ENCODE results near the gene CEP250.
"Not testable (repeated sequence)": the region's sequence is repeated elsewhere in the genome, so short reads cannot be mapped to it uniquely, and the experiment has no call there.

CEP250 gene

DNA sequence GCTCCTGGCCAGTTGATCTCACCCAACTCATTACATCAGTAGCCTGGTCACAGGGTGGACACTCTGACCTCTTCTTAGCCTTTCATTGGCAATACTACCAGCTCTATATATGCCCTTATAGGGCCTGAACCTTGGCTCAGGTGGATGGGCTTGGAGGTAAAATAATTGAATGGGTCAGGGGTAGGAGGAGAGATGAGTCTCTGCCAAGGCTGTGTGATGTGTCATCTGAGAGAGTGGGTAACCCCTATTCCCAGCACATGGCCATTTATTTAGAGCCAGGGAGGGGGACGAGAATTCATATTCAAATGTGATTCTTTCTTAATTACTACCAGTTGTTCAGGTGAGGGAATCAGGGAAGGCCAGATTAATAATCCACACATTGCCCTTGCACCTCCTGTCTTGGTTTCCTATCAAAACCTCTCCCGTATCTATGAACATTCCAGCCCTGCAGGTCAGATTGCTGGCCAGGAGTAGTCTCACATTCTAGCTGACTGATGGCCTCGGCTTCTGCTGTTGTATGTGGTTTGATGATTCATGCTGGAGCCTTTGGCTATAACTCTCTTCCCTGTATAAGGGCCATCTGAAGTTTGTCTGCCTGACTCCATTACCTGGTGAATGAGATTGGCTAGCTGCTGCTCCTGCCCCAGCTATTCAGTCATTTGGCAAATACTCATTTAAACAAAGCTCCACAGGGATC, 60.7 kb downstream of the CEP250 start:
- H3K36me3 Mint-ChIP-seq: peaks cover 2% of the 10 kb centered on the region
- H3K27me3 Mint-ChIP-seq: no peaks in the 10 kb centered on the region
- H3K4me1 Mint-ChIP-seq (ENCODE audit: low read depth): no peaks in the 10 kb centered on the region
- H3K9me3 Mint-ChIP-seq (ENCODE audit: low read depth): no peaks in the 10 kb centered on the region
- no peak overlapping the region for H3K4me3 Mint-ChIP-seq
- H3K27ac Mint-ChIP-seq: no peak overlapping the region

DNA sequence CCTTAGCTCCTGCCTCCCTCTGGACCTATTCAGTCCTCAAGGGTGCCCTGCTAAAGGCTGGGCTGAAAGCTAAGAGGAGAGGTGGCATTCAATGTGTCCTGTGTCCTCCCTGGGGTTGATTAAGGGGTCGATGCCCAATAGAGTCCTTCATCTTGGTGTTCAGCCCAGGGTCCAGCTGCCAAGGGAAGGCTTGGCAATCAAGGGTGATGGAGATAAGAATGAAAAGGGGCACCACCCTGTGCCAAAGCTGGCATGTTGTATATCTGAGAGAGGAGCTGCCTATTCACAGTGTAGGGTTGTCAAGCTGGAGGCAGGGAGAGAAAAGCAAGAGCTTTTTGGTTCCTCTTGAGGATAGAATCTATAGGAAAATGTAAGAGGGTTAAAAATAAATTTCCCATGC, 61.7 kb downstream of the CEP250 start:
- Mint-ChIP-seq H3K27me3 (no peaks in the 10 kb centered on the region), H3K4me3 (no peak overlapping the region), H3K9me3 (ENCODE audit: low read depth) (no peaks in the 10 kb centered on the region), H3K4me1 (ENCODE audit: low read depth) (no peaks in the 10 kb centered on the region), H3K27ac (no peak overlapping the region), H3K36me3 (no peaks in the 10 kb centered on the region)

DNA sequence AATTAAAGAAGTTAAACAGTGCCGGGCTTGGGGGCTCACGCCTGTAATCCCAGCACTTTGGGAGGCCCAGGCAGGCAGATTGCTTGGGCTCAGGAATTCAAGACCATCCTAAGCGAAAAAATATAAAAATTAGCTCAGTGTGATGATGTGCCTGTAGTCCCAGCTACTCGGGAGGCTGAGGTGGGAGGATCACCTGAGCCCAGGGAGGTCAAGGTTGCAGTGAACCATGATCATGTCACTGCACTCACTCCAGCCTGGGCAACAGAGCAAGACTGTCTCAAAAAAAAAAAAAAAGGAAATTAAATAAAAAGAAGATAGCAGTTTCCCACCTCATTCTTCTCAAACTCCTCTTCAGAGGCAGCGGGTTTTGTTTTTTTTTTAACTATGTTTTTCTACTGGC, 62.4 kb downstream of the CEP250 start:
- H3K4me3 Mint-ChIP-seq; H3K4me1 Mint-ChIP-seq (ENCODE audit: low read depth); H3K9me3 Mint-ChIP-seq (ENCODE audit: low read depth); H3K36me3 Mint-ChIP-seq; H3K27me3 Mint-ChIP-seq; H3K27ac Mint-ChIP-seq: not testable (repeated sequence)

DNA sequence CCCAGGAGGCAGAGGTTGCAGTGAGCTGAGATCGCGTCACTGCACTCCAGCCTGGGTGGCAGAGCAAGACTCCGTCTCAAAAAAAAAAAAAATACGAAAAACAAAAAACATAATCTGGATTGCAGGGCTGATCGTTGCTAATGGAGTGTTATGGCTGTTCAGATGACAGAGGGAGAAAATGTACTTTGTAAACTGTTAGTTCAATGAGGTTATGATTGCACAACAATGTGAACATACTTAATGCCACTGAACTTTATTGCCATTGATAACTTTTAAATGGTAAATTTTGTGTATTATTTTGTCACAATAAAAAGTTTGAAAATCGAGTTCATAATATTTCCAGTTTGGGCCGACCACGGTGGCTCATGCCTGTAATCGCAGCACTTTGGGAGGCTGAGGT, 63.6 kb downstream of the CEP250 start:
- Mint-ChIP-seq H3K36me3 (no peaks in the 10 kb centered on the region), H3K4me3 (no peak overlapping the region), H3K27ac (no peak overlapping the region), H3K4me1 (ENCODE audit: low read depth) (no peaks in the 10 kb centered on the region), H3K9me3 (ENCODE audit: low read depth) (no peaks in the 10 kb centered on the region), H3K27me3 (no peaks in the 10 kb centered on the region)

DNA sequence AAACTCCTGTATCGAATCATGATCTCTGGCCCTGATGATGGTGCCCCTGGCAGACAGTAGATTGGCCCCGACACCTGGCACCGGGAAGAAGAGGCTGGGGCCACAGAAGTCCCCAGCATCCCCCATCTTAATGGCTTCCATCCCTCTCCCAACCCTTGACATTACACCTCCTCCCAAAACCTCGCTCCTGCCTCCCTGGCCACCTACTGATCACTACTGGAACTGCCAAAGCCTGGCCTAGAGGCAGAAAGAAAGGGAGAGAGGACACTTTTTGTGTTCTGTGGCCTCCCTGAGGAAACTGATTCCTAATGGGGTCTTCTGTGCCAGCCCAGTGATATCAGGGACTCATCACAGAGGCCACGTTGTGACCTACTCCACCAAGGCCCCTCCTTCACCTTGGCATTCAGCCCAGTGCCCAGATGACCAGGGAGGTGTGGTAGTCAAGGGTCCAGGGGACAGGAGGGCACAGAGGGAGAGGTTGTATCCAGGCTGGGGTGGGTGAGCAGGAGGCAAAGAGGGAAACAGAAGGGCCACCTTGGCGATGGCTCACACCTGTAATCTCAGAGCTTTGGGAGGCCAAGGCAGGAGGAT, 68.0 kb downstream of the CEP250 start:
- Mint-ChIP-seq H3K36me3 (no peaks in the 10 kb centered on the region), H3K9me3 (ENCODE audit: low read depth) (no peaks in the 10 kb centered on the region), H3K4me1 (ENCODE audit: low read depth) (no peaks in the 10 kb centered on the region), H3K27ac (no peak overlapping the region), H3K4me3 (no peak overlapping the region), H3K27me3 (no peaks in the 10 kb centered on the region)

DNA sequence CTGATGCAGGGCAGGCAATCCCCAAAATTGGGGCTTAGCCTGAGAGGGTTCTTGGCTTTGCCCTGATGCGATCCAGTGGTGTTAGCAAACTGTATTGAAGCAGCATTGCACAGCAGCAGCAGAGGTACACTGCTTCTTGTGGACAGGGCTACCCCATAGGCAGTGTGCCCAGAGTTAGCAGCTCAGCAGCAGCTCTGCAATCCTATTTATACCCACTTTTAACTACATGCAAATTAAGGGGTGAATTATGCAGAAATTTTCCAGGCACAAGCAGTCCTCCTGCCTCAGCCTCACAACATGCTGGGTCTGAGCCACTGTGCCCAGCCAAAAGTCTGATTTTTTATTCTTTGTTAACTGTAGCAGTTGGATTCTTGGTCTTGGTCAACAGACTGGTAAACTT, 70.2 kb downstream of the CEP250 start:
- no peaks in the 10 kb centered on the region for H3K36me3 Mint-ChIP-seq
- no peak overlapping the region for H3K27ac Mint-ChIP-seq
- no peak overlapping the region for H3K4me3 Mint-ChIP-seq
- H3K4me1 Mint-ChIP-seq (ENCODE audit: low read depth): no peaks in the 10 kb centered on the region
- no peaks in the 10 kb centered on the region for H3K9me3 Mint-ChIP-seq (ENCODE audit: low read depth)
- no peaks in the 10 kb centered on the region for H3K27me3 Mint-ChIP-seq

DNA sequence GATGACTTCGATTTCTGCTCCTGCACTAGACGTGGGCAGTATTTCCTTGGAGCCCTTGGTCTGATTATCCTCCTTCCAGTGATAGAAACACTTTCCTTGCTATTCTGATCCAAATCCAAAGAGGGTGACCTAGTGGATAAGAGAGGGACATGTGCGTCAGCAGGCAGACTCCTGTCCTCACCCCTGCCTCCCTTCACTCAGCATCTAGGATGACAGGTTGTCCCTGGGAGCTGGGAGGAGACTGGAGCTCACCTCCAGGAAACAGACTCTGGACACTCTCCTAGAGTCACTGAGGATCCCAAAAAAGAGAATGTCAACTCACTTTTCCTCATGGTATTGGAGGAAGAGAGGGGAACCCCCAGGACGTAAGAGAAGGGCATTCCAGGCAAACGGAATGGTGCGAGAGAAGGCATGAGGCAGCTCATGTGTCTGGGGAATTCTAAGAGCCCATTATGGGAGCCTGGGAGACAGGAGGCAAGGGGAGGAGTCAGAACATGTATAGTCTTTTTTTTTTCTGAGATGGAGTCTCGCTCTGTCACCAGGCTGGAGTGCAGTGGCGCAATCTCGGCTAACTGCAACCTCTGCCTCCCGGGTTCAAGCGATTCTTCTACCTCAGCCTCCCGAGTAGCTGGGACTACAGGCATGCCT, 71.8 kb downstream of the CEP250 start:
- Mint-ChIP-seq H3K4me3 (no peak overlapping the region), H3K27me3 (no peaks in the 10 kb centered on the region), H3K36me3 (no peaks in the 10 kb centered on the region), H3K27ac (no peak overlapping the region), H3K9me3 (ENCODE audit: low read depth) (no peaks in the 10 kb centered on the region), H3K4me1 (ENCODE audit: low read depth) (no peaks in the 10 kb centered on the region)

DNA sequence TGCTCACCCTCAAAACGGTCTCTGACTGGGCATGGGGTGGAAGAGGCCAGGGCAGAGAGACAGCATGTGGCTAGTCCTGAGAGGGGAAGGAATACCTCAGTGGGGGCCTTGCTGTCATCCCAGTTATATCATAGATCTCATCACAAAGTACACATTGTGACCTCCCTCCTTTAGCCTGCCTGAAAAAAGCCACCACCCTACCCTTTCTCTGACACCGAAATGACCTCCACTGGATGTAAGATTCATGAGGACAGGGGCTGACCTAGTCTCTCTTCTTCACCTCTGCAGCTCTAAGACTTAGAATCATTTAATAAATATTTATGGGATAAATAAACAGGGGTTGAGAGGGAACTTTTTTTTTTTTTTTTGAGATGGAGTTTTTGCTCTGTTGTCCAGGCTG, 74.2 kb downstream of the CEP250 start, which contains the start of gene C20orf173:
Gene C20orf173 (minus strand): TSS at position 101 of the 400 bp plus-strand sequence. CDS start 279 bp downstream, outside the sequence.
- H3K27me3 Mint-ChIP-seq: no peaks in the 10 kb centered on the region
- H3K36me3 Mint-ChIP-seq: no peaks in the 10 kb centered on the region
- no peaks in the 10 kb centered on the region for H3K4me1 Mint-ChIP-seq (ENCODE audit: low read depth)
- no peak within 1 kb of the TSS for H3K27ac Mint-ChIP-seq
- no peak within 1 kb of the TSS for H3K4me3 Mint-ChIP-seq
- H3K9me3 Mint-ChIP-seq (ENCODE audit: low read depth): no peaks in the 10 kb centered on the region

DNA sequence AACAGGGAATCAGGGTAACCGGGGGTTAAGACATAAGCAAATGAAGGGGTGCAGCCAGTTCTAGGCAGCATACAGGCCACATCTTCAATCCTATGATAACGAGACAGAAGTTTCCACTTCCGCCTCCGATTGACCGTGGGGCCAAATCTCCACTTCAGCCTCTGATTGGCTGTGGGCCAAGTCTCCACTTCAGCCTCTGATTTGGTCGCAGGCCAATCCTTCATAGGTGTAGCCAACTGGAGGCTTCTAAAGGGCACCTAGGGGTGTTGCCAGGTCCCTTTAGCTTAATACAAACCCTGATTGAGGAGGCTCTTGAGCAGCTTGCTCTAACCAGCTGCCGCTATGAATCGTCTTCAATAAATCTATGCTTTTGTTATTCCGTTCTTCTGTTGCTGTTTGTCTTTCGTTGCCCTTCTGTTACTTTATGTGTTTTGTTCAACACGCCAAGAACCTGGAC, 84.4 kb downstream of the CEP250 start:
- peaks cover 5% of the 10 kb centered on the region for H3K36me3 Mint-ChIP-seq
- H3K9me3 Mint-ChIP-seq (ENCODE audit: low read depth): no peaks in the 10 kb centered on the region
- H3K4me3 Mint-ChIP-seq: no peak overlapping the region
- H3K27ac Mint-ChIP-seq: no peak overlapping the region
- H3K4me1 Mint-ChIP-seq (ENCODE audit: low read depth): peaks cover 16% of the 10 kb centered on the region
- no peaks in the 10 kb centered on the region for H3K27me3 Mint-ChIP-seq

DNA sequence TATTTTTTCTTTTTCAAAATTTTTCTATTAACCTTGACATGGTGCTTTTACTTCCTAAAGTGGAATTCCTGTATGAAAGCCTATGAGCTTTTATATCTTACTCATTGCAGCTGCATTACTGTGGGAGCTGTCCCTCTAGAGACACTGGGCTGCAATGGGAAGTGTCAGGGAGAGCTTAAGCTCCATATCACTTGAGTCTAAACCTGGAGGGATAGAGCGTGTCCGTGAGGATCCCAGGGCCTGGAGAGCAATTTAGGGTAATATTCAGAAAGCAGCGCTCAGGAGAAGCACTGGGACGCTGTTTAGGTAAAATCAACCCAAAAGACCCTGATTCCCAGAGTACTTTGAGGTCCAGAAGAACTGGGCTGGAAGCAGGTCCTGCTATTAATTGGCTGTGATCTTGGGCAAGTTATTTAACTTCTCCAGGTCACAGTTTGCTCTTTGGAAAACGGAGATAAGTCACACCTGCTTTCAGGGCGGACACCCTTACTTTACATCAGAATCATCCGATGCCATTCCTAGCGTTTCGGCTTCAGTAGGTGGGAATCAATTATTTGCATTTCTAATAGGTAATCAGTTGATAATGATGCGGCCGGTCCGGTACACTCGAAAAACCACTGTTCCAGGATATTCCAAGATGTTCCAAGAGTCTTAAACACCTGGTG, 85.9 kb downstream of the CEP250 start:
- Mint-ChIP-seq H3K4me3 (peak overlapping the region; percentile 89), H3K4me1 (ENCODE audit: low read depth) (peaks cover 16% of the 10 kb centered on the region), H3K27me3 (no peaks in the 10 kb centered on the region), H3K9me3 (ENCODE audit: low read depth) (no peaks in the 10 kb centered on the region), H3K36me3 (peaks cover 5% of the 10 kb centered on the region), H3K27ac (no peak overlapping the region)

DNA sequence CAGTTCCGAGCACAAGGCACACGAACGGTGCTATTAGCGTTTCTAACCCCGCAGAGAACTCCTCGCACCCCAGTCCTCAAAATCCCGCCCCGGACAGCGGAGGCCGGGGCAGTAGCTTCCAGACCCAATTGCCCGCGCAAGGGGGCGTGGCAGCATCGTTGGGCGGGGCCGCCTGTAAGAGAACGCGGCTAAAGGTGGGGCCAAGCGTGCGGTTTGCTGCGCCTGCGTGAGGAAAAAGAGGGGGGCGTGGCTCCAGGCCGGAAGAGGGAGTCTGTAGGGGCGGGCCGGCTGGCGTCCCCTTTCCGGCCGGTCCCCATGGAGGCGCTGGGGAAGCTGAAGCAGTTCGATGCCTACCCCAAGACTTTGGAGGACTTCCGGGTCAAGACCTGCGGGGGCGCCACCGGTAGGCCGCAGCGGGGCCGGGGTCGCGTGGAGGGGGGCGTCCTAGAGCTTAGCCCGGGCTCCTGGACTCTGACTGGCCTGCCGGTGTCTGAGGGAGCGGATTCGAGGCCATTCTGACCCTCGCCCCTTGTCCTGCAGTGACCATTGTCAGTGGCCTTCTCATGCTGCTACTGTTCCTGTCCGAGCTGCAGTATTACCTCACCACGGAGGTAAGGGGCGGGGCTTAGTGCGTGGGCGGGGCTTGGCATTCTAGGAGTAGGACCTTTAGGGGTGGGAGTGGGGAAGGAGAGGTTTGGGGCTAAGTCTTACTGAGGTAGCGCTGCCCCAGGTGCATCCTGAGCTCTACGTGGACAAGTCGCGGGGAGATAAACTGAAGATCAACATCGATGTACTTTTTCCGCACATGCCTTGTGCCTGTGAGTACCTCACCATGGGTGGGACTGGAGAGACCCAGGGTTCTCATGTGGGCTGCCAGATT, 86.6 kb downstream of the CEP250 start, which contains the start of gene ERGIC3:
Gene ERGIC3 (plus strand): TSS at position 296 of the 880 bp plus-strand sequence. CDS start 20 bp downstream, at position 316.
- H3K27me3 Mint-ChIP-seq: no peaks in the 10 kb centered on the region
- H3K27ac Mint-ChIP-seq: peak within 1 kb of the TSS; percentile 76
- H3K36me3 Mint-ChIP-seq: peaks cover 5% of the 10 kb centered on the region
- H3K9me3 Mint-ChIP-seq (ENCODE audit: low read depth): no peaks in the 10 kb centered on the region
- peaks cover 16% of the 10 kb centered on the region for H3K4me1 Mint-ChIP-seq (ENCODE audit: low read depth)
- peak within 1 kb of the TSS; percentile 89 for H3K4me3 Mint-ChIP-seq

DNA sequence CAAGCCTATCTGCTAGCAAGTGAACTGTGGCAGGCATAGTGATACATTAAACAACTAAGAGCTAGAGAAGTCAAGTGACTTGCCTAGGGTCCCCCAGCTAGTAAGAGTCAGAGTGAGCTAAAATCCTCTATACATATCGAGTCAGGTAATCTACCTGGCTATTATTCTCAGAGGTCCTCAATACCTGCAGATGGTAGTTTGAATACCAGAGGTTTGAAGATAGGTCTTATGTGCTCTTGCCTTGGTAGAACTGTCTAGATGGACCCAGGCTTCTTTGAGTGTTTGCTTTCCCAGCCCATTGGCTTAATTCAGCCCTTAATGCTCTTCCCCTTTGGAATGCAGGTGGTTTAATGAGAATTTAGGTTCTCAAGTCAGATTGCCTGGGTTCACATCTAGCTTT, 87.6 kb downstream of the CEP250 start:
- H3K36me3 Mint-ChIP-seq: peaks cover 5% of the 10 kb centered on the region
- H3K4me3 Mint-ChIP-seq: peak overlapping the region; percentile 89
- no peaks in the 10 kb centered on the region for H3K9me3 Mint-ChIP-seq (ENCODE audit: low read depth)
- no peaks in the 10 kb centered on the region for H3K27me3 Mint-ChIP-seq
- peak overlapping the region; percentile 76 for H3K27ac Mint-ChIP-seq
- peaks cover 16% of the 10 kb centered on the region for H3K4me1 Mint-ChIP-seq (ENCODE audit: low read depth)

DNA sequence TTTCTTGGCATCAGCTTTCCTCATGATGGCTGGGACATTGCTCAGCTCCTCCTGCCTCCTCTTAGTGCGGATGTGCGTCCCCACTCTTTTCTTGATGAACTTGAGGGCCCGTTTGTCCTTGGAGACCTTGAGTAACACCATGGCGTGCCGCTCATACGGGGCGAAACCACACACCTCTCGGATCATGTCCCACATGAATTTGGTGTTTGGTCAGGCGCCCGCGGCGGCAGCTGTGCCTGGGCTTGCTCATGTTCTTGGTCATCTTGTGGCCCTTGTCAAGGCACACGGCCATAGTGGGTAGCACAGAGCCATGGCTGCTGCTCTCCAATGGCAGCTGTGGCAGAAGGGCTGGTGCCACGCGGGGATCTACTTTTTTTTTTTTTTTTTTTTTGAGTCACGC, 89.0 kb downstream of the CEP250 start:
- Mint-ChIP-seq H3K9me3 (ENCODE audit: low read depth) (no peaks in the 10 kb centered on the region), H3K27me3 (no peaks in the 10 kb centered on the region), H3K36me3 (peaks cover 8% of the 10 kb centered on the region), H3K4me1 (ENCODE audit: low read depth) (peaks cover 16% of the 10 kb centered on the region), H3K27ac (no peak overlapping the region), H3K4me3 (no peak overlapping the region)

DNA sequence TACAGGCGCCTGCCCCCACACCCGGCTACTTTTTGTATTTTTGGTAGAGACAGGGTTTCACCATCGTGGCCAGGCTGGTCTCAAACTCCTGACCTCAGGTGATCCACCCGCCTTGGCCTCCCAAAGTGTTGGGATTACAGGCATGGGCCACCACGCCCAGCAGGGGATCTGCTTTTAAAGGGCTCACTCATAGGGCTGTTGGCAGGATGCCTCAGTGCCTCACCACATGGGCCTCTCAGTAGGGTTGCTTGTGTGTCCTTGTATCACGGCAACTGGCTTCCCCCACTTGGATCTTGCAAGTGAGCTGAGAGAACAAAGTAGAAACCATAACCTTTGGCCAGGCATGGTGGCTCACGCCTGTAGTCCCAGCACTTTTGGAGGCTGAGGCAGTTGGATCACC, 89.5 kb downstream of the CEP250 start:
- not testable (repeated sequence) for H3K9me3 Mint-ChIP-seq (ENCODE audit: low read depth); H3K4me3 Mint-ChIP-seq
- peaks cover 16% of the 10 kb centered on the region for H3K4me1 Mint-ChIP-seq (ENCODE audit: low read depth)

More for the DNA sequence above, 89.5 kb downstream of the CEP250 start:
- H3K27ac Mint-ChIP-seq, H3K36me3 Mint-ChIP-seq, H3K27me3 Mint-ChIP-seq: not testable (repeated sequence)
